K562 (cell line): ENCODE results near the gene OR51V1. TPM values are rescaled to one million over a fixed set of nuclear protein-coding genes. Genes with fewer than 3 reads are reported as not detected.

Source experiments
- ATAC-seq: fragments of 200-7000 bp; cut with Tn5 transposase; 3 replicates; pipeline ENCODE4 v1.9.1; 2020; ENCODE audit warnings: moderate library complexity
- BruUV-seq: library from RNA; stranded (reverse); fragments of 400-500 nt; replicated peaks from 2 replicates; lab custom pipeline; 2021; lab: Mats Ljungman, UMichigan
- CTCF ChIA-PET: fragments of 300-600 bp; formaldehyde crosslinking; extraction: SDS; loops from one replicate; lab custom pipeline; 2021; ENCODE audit warnings: low intra/inter-chr PET ratio; lab: Yijun Ruan, JAX
- POLR2A ChIA-PET: fragments of 300-600, 350-650 bp; sonication (Branson Sonifier 250); formaldehyde crosslinking; extraction: SDS; loops from one replicate; lab custom pipeline; 2021; ENCODE audit warnings: antibody characterized with exemption, inconsistent platforms; lab: Yijun Ruan, JAX
- DNase-seq, 4 experiments: peaks; one replicate each; pipeline versions ENCODE4 v3.0.0 to v3.0.0-alpha.2; 2011 to 2018; ENCODE audit warnings: low spot score in 3 of 4, mixed read lengths in 3 of 4; ENCODE audit errors: extremely low read depth in 1 of 4
- FAIRE-seq: peaks from 2 replicates; lab custom pipeline; 2011; peaks lifted over from hg19 to GRCh38; lab: Jason Lieb, UNC
- H2AFZ ChIP-seq: 2 replicates; pipeline ENCODE4 v1.6.0; 2011; ENCODE audit warnings: low read depth, low read length, control low read depth, inconsistent platforms
- H3K27ac ChIP-seq: fragments of 200-600 bp; 3 replicates; pipeline ENCODE4 v1.8.0; 2011; ENCODE audit warnings: low read depth, mild to moderate bottlenecking, control low read depth, inconsistent platforms, low read length, moderate library complexity, mixed read lengths; ENCODE audit errors: extremely low read depth
- H3K27me3 ChIP-seq, 2 experiments: fragments of 300-600 bp in 1 of 2; 2 replicates in 1 of 2; 3 replicates in 1 of 2; pipeline versions ENCODE4 v1.6.0 to v1.8.0; 2011; ENCODE audit warnings: inconsistent platforms in 2 of 2, low read length in 2 of 2, mild to moderate bottlenecking in 1 of 2, mixed read lengths in 1 of 2, moderate library complexity in 1 of 2; ENCODE audit not compliant: control insufficient read depth in 2 of 2, insufficient read depth in 2 of 2
- H3K36me3 ChIP-seq: fragments of 300-600 bp; 3 replicates; pipeline ENCODE4 v1.8.0; 2011; ENCODE audit warnings: mild to moderate bottlenecking, low read length, inconsistent platforms; ENCODE audit not compliant: control insufficient read depth, insufficient read depth
- H3K4me1 ChIP-seq, 2 experiments: fragments of 200-600 bp in 1 of 2; replicated peaks in 1 of 2; 2 replicates in 1 of 2; 3 replicates in 1 of 2; pipeline versions ENCODE4 v1.5.1 to v1.8.0; 2011; ENCODE audit warnings: inconsistent platforms in 2 of 2, low read length in 2 of 2, mild to moderate bottlenecking in 1 of 2, mixed read lengths in 1 of 2, moderate library complexity in 1 of 2; ENCODE audit not compliant: control insufficient read depth in 2 of 2, insufficient read depth in 2 of 2
- H3K4me2 ChIP-seq: 2 replicates; pipeline ENCODE4 v1.6.1; 2011; ENCODE audit warnings: low read length, control low read depth, inconsistent platforms, mixed read lengths; ENCODE audit not compliant: insufficient read depth
- H3K4me3 ChIP-seq: fragments of 200-600 bp; sonication (generic), shearing (Covaris generic); 2 replicates; pipeline ENCODE4 v1.5.1; 2016; ENCODE audit warnings: control low read depth, inconsistent platforms
- H3K79me2 ChIP-seq: fragments of 200-600 bp; 3 replicates; pipeline ENCODE4 v1.8.0; 2011; ENCODE audit warnings: low read length, inconsistent platforms; ENCODE audit not compliant: control insufficient read depth, insufficient read depth
- H3K9ac ChIP-seq, 2 experiments: 2 replicates each; pipeline versions ENCODE4 v1.6.0 to v1.6.1; 2011; ENCODE audit warnings: low read depth in 2 of 2, low read length in 2 of 2, control low read depth in 1 of 2, inconsistent platforms in 1 of 2, mild to moderate bottlenecking in 1 of 2, mixed read lengths in 1 of 2; ENCODE audit not compliant: insufficient read depth in 1 of 2
- H3K9me1 ChIP-seq: one replicate; pipeline ENCODE4 v1.6.0; 2011; ENCODE audit warnings: inconsistent platforms, mild to moderate bottlenecking, low read length, moderate library complexity; ENCODE audit not compliant: control insufficient read depth, insufficient read depth
- H3K9me3 ChIP-seq: replicated peaks from 2 replicates; pipeline ENCODE4 v1.5.1; 2011; ENCODE audit warnings: low read depth, low read length, inconsistent platforms; ENCODE audit not compliant: control insufficient read depth, insufficient read depth
- H4K20me1 ChIP-seq: replicated peaks from 2 replicates; pipeline ENCODE4 v1.6.1; 2011; ENCODE audit warnings: low read length, inconsistent platforms, mixed read lengths; ENCODE audit not compliant: control insufficient read depth, insufficient read depth
- BCL6 ChIP-seq: fragments of 250-450 bp; sonication (Bioruptor Pico); IDR thresholded peaks from 2 replicates; pipeline ENCODE4 v1.4.0; 2020
- ETS2 ChIP-seq: IDR thresholded peaks from 2 replicates; pipeline ENCODE4 v1.6.1; 2016; ENCODE audit warnings: borderline replicate concordance, missing genetic modification characterization, mild to moderate bottlenecking, moderate library complexity, missing compliant biosample characterization; ENCODE audit not compliant: poor library complexity, severe bottlenecking
- KLF6 ChIP-seq: fragments of 250-450 bp; sonication (Bioruptor Pico); IDR thresholded peaks from 2 replicates; pipeline ENCODE4 v1.4.0; 2020; ENCODE audit warnings: mild to moderate bottlenecking, moderate library complexity, borderline replicate concordance
- MCM2 ChIP-seq: fragments of 450-650 bp; IDR thresholded peaks from 2 replicates; pipeline ENCODE4 v1.6.1; 2017; ENCODE audit warnings: low read depth, mild to moderate bottlenecking
- ZNF76 ChIP-seq: fragments of 250-450 bp; sonication (Bioruptor Pico); IDR thresholded peaks from 2 replicates; pipeline ENCODE4 v1.4.0; 2020; ENCODE audit warnings: mild to moderate bottlenecking, moderate library complexity, borderline replicate concordance
- WGBS: fragments of 100-300 bp; shearing (Covaris generic); methylation state at CpG from one replicate; pipeline ENCODE4 v1.1.6; 2016; ENCODE audit warnings: low coverage, mixed read lengths; ENCODE audit not compliant: insufficient coverage; ENCODE audit errors: missing lambda C conversion rate; 5-methylcytosine and 5-hydroxymethylcytosine counted together
- in situ Hi-C: fragments of 300-500 bp; cut with MboI; formaldehyde crosslinking; loops from 4 replicates; pipeline ENCODE4 v1.15.0; 2018; ENCODE audit warnings: inconsistent platforms, mixed read lengths
- intact Hi-C: fragments of 100-400 bp; cut with micrococcal nuclease; formaldehyde crosslinking; loops from 2 replicates; pipeline ENCODE4 v1.14.2; 2022
- polyA plus RNA-seq, 8 experiments: library from polyadenylated mRNA; depleted of rRNA in 4 of 8; stranded (reverse) in 5 of 8; unstranded in 3 of 8; fragments of >200 nt; fragmentation: Nextera tagmentation in 2 of 8; fragmentation: Illumina TruSeq in 1 of 8; extraction: Ambion mirVana in 2 of 8; extraction: Trizol in 1 of 8; gene quantifications; 2 replicates each; pipeline versions ENCODE4 v1.2.1 to v1.2.3, GENCODE V29; 2011 to 2014; ENCODE audit warnings: inconsistent platforms in 1 of 8, missing spikeins in 1 of 8
- total RNA-seq, 7 experiments: library from RNA; depleted of rRNA in 6 of 7; stranded (reverse); fragments of >200 nt in 6 of 7; fragmentation: Illumina TruSeq in 2 of 7; extraction: Trizol in 2 of 7; gene quantifications; 2 replicates each; pipeline versions ENCODE4 v1.2.1 to v1.2.3, GENCODE V29; 2011 to 2021; ENCODE audit warnings: low replicate concordance in 1 of 7
- TF ChIP-seq, protein P1 (sequence below): fragments of 450-650 bp; IDR thresholded peaks from 2 replicates; pipeline ENCODE4 v1.6.1; 2017; ENCODE audit warnings: antibody characterized with exemption
- TF ChIP-seq, protein P2 (sequence below): fragments of 200-600 bp; sonication (generic); IDR thresholded peaks from one replicate; pipeline ENCODE4 v1.6.1; 2012; ENCODE audit warnings: mild to moderate bottlenecking, low read depth, low read length, inconsistent platforms

OR51V1 gene
- total and polyA plus RNA-seq, 9 of the 15 experiments (the other 6 are each of a cell fraction or from before 2014, with no cell fraction given): not detected

DNA sequence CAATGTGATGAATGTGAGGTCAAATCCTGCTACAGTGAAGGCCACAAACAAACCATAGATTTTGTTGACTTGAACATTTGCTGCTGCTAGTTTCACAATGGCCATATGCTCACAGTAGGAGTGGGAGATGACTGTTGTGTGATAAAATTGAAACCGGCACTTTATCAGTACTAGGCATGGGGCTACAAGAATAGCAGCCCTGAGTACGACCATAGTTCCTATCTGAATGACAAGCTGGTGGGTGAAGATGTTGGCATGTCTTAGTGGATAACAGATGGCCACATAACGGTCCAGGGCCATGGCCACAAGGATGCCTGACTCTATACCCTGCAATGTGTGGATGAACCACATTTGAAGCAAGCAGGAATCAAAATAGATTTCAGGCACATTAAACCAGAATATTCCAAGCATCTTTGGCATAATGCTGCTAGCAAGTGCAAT, 48.7 kb downstream of the OR51V1 start:
- no peaks in the 10 kb centered on the region for H3K36me3 ChIP-seq
- H3K4me1 ChIP-seq: peaks cover 21 to 41% of the 10 kb centered on the region in 2 experiments; a peak in 3 of 5 replicates
- FAIRE-seq: peak; percentile 86
- peak overlapping the region in 1 of 2 experiments; percentile 32; a peak in 2 of 4 replicates for H3K9ac ChIP-seq
- no peaks in the 10 kb centered on the region for H3K79me2 ChIP-seq
- H4K20me1 ChIP-seq: no peaks in the 10 kb centered on the region
- H2AFZ ChIP-seq: peak overlapping the region; percentile 42
- CTCF ChIA-PET: no interaction called here
- ATAC-seq: peak; percentile 85
- no peaks in the 10 kb centered on the region for H3K27me3 ChIP-seq
- no TSS peak for BruUV-seq
- H3K27ac ChIP-seq: peak overlapping the region; percentile 53
- H3K4me2 ChIP-seq: peak overlapping the region; percentile 64
- no peaks in the 10 kb centered on the region for H3K9me1 ChIP-seq
- H3K4me3 ChIP-seq: no peak overlapping the region
- in situ Hi-C loops (no loop called here), intact Hi-C loops (loop anchor here (2.0 kb wide), 2 partner anchors 19 to 27 kb away; no protein-coding TSS in a partner anchor)
- peak; percentile 37 to 86 (median 64) for DNase-seq
- WGBS: 0% methylated on average over 3 of the region's 3 CpGs
- H3K9me3 ChIP-seq: no peaks in the 10 kb centered on the region
- POLR2A ChIA-PET: no interaction called here
- TF ChIP-seq, protein P1, sequence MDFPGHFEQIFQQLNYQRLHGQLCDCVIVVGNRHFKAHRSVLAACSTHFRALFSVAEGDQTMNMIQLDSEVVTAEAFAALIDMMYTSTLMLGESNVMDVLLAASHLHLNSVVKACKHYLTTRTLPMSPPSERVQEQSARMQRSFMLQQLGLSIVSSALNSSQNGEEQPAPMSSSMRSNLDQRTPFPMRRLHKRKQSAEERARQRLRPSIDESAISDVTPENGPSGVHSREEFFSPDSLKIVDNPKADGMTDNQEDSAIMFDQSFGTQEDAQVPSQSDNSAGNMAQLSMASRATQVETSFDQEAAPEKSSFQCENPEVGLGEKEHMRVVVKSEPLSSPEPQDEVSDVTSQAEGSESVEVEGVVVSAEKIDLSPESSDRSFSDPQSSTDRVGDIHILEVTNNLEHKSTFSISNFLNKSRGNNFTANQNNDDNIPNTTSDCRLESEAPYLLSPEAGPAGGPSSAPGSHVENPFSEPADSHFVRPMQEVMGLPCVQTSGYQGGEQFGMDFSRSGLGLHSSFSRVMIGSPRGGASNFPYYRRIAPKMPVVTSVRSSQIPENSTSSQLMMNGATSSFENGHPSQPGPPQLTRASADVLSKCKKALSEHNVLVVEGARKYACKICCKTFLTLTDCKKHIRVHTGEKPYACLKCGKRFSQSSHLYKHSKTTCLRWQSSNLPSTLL: no peak
- TF ChIP-seq BCL6 (CRISPR knock-in tag) (no peak), ETS2 (no peak), ZNF76 (CRISPR knock-in tag) (no peak), MCM2 (no peak), KLF6 (CRISPR knock-in tag) (peak; percentile 61; the same call in 1 of the 2 replicates)
- TF ChIP-seq, protein P2, sequence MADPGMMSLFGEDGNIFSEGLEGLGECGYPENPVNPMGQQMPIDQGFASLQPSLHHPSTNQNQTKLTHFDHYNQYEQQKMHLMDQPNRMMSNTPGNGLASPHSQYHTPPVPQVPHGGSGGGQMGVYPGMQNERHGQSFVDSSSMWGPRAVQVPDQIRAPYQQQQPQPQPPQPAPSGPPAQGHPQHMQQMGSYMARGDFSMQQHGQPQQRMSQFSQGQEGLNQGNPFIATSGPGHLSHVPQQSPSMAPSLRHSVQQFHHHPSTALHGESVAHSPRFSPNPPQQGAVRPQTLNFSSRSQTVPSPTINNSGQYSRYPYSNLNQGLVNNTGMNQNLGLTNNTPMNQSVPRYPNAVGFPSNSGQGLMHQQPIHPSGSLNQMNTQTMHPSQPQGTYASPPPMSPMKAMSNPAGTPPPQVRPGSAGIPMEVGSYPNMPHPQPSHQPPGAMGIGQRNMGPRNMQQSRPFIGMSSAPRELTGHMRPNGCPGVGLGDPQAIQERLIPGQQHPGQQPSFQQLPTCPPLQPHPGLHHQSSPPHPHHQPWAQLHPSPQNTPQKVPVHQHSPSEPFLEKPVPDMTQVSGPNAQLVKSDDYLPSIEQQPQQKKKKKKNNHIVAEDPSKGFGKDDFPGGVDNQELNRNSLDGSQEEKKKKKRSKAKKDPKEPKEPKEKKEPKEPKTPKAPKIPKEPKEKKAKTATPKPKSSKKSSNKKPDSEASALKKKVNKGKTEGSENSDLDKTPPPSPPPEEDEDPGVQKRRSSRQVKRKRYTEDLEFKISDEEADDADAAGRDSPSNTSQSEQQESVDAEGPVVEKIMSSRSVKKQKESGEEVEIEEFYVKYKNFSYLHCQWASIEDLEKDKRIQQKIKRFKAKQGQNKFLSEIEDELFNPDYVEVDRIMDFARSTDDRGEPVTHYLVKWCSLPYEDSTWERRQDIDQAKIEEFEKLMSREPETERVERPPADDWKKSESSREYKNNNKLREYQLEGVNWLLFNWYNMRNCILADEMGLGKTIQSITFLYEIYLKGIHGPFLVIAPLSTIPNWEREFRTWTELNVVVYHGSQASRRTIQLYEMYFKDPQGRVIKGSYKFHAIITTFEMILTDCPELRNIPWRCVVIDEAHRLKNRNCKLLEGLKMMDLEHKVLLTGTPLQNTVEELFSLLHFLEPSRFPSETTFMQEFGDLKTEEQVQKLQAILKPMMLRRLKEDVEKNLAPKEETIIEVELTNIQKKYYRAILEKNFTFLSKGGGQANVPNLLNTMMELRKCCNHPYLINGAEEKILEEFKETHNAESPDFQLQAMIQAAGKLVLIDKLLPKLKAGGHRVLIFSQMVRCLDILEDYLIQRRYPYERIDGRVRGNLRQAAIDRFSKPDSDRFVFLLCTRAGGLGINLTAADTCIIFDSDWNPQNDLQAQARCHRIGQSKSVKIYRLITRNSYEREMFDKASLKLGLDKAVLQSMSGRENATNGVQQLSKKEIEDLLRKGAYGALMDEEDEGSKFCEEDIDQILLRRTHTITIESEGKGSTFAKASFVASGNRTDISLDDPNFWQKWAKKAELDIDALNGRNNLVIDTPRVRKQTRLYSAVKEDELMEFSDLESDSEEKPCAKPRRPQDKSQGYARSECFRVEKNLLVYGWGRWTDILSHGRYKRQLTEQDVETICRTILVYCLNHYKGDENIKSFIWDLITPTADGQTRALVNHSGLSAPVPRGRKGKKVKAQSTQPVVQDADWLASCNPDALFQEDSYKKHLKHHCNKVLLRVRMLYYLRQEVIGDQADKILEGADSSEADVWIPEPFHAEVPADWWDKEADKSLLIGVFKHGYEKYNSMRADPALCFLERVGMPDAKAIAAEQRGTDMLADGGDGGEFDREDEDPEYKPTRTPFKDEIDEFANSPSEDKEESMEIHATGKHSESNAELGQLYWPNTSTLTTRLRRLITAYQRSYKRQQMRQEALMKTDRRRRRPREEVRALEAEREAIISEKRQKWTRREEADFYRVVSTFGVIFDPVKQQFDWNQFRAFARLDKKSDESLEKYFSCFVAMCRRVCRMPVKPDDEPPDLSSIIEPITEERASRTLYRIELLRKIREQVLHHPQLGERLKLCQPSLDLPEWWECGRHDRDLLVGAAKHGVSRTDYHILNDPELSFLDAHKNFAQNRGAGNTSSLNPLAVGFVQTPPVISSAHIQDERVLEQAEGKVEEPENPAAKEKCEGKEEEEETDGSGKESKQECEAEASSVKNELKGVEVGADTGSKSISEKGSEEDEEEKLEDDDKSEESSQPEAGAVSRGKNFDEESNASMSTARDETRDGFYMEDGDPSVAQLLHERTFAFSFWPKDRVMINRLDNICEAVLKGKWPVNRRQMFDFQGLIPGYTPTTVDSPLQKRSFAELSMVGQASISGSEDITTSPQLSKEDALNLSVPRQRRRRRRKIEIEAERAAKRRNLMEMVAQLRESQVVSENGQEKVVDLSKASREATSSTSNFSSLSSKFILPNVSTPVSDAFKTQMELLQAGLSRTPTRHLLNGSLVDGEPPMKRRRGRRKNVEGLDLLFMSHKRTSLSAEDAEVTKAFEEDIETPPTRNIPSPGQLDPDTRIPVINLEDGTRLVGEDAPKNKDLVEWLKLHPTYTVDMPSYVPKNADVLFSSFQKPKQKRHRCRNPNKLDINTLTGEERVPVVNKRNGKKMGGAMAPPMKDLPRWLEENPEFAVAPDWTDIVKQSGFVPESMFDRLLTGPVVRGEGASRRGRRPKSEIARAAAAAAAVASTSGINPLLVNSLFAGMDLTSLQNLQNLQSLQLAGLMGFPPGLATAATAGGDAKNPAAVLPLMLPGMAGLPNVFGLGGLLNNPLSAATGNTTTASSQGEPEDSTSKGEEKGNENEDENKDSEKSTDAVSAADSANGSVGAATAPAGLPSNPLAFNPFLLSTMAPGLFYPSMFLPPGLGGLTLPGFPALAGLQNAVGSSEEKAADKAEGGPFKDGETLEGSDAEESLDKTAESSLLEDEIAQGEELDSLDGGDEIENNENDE: no peak
